Coronary artery (tissue), 2 donors: Measurements from ENCODE around the gene GPC6.

Experiments used
- DNase-seq: peaks from one replicate; pipeline ENCODE4 v3.0.0-alpha.2; 2017; ENCODE audit warnings: low spot score
- H3K27ac ChIP-seq, 2 donors: fragments of 200-600 bp; sonication (generic); one replicate each; pipeline ENCODE4 v1.5.1; 2016 to 2019
- H3K4me3 ChIP-seq: fragments of 200-600 bp; sonication (generic); 2 replicates; pipeline ENCODE4 v1.5.1; 2016; ENCODE audit warnings: mild to moderate bottlenecking, moderate library complexity
- CTCF ChIP-seq: fragments of 200-600 bp; sonication (generic); IDR thresholded peaks from one replicate; pipeline ENCODE4 v1.5.1; 2019; ENCODE audit warnings: antibody characterized with exemption

The GPC6 gene

GRCh38 chr13:94371855-94372254 lies 1145.2 kb downstream of the GPC6 start:
- no peak overlapping the region for H3K4me3 ChIP-seq
- TF ChIP-seq CTCF: no peak
- no peak overlapping the region for H3K27ac ChIP-seq
- DNase-seq: no peak

GRCh38 chr13:94382517-94382916 lies 1155.9 kb downstream of the GPC6 start:
- Histone ChIP-seq H3K27ac (no peak overlapping the region), H3K4me3 (no peak overlapping the region)
- no peak for DNase-seq
- no peak for TF ChIP-seq CTCF

GRCh38 chr13:94382960-94383359 lies 1156.4 kb downstream of the GPC6 start:
- H3K27ac ChIP-seq: no peak overlapping the region
- no peak overlapping the region for H3K4me3 ChIP-seq
- DNase-seq: no peak
- TF ChIP-seq CTCF: no peak

- no peak for DNase-seq
- no peak for TF ChIP-seq CTCF
- H3K4me3 ChIP-seq: no peak overlapping the region
- no peak overlapping the region for H3K27ac ChIP-seq
These were observed 1157.8 kb downstream of the GPC6 start for GRCh38 chr13:94384231-94384905.

- H3K4me3 ChIP-seq: no peak overlapping the region
- DNase-seq: no peak
These were observed 1160.4 kb downstream of the GPC6 start for GRCh38 chr13:94387047-94387446.

GRCh38 chr13:94389604-94390351 lies 1163.2 kb downstream of the GPC6 start:
- no peak overlapping the region for H3K4me3 ChIP-seq
- DNase-seq: no peak
- no peak for TF ChIP-seq CTCF
- no peak overlapping the region for H3K27ac ChIP-seq

More at GRCh38 chr13:94387047-94387446, 1160.4 kb downstream of the GPC6 start:
- no peak for TF ChIP-seq CTCF
- H3K27ac ChIP-seq: no peak overlapping the region

- no peak overlapping the region for H3K4me3 ChIP-seq
- DNase-seq: no peak
- no peak overlapping the region for H3K27ac ChIP-seq
- TF ChIP-seq CTCF: no peak
These were observed 1164.3 kb downstream of the GPC6 start for GRCh38 chr13:94390881-94391280.
